NCI-H1930 (cell line): ENCODE measurements around the gene TMEM184A.
A peak's percentile ranks its signal among the peaks of the same experiment; 100 is the strongest.
"Not testable (repeated sequence)": the region's sequence is repeated elsewhere in the genome, so short reads cannot be mapped to it uniquely, and the experiment has no call there.

Experiments
- DNase-seq, 2 experiments: peaks; one replicate each; lab custom pipeline; 2025; lab: John Stamatoyannopoulos, UW

The TMEM184A gene

GRCh38 chr7:1523208-1523607 is 32.8 kb downstream of the TMEM184A start:
- DNase-seq = no peak

GRCh38 chr7:1521456-1521855 is 34.5 kb downstream of the TMEM184A start:
- DNase-seq = no peak

GRCh38 chr7:1520539-1521234 is 35.3 kb downstream of the TMEM184A start:
- DNase-seq = no peak

- not testable (repeated sequence) for DNase-seq
Measured at GRCh38 chr7:1519322-1519922, 36.6 kb downstream of the TMEM184A start.

DNA sequence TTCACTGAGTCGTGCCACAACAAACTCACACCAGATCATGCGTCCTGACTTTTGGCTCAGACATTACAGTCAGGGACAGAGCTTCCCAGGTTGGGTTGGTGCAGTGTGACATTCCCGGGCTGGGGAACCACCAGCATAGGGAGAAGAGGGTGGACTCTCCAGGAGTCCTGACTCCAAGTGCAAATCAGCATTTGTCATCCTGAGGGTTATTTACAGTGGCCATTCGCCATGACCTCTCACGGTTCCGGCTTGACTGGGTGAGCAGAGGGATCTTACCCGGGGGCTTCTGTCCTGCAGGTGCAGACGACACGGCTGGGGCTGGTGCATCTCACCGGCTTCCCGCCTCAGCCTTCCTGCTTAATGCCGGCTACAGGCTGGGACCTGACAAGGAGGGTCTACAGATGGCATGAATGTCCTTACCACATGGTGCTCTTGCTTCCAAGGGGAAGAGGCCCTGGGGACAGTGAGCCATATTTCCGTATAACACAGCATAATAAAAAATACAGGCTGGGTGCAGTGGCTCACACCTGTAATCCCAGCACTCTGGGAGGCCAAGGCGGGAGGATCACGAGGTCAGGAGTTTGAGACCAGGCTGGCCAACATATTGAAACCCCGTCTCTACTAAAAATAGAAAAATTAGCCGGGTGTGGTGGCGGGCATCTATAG is 39.3 kb downstream of the TMEM184A start:
- DNase-seq = no peak

DNA sequence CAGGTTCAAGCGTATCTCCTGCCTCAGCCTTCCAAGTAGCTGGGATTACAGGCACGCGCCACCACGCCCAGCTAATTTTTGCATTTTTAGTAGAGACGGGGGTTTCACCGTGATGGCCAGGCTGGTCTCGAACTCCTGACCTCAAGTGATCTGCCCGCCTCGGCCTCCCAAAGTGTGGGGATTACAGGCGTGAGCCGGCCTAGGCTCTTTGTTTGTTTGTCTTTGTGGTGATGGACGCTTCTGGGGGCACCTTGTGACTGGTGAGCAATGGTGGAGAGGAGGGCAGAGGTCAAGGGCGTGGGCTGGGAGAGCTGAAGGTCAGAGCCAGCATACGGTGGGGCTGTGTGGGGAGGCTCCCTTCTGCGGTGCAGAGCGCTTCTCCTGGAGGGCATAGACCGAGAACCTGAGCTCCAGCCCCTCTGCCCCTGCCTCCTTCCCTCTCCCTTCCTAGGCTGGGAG is 40.5 kb downstream of the TMEM184A start:
- not testable (repeated sequence) for DNase-seq

DNA sequence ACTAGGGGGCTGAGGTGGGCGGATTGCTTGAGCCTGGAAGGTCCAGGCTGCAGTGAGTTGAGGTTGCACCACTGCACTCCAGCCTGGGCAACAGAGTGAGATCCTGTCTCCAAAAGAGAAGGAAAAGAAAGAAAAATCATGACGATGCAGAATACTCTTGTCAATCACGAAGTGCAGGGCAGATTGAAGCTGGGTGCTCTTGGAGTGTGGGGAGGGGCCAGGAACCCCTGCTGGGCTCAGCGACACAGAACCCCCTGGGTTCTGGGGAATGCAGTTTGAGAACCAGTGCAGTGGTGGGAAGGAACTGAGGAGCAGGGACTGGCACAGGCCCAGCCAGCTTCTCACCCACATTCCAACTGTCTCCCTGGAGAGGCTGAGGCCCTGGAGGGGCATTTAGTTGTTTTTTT is 41.0 kb downstream of the TMEM184A start:
- no peak for DNase-seq

GRCh38 chr7:1514407-1514806 is 41.6 kb downstream of the TMEM184A start:
- no peak for DNase-seq

DNA sequence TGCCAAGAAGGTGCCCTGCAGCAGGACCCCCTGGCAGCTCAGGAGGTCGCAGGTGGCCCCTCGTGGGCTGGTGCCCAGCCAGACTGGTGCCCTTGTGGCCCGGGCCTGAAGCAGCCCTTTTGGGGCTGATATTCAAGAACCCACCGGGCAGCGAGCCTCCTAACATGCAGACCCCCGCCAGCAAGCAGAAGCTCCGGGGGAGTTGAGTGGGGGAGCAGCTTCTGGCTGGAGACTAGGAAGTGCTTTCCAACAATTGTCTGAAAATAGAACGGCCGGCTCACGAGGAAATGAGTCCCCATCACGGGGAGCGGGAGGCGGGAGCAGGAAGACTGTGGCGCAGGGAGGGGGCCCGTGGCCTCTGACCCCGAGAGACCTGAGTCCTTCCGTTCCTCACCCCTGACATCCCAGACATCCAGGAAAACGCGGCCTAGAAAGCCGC is 42.3 kb downstream of the TMEM184A start:
- DNase-seq = no peak

- DNase-seq = no peak
Measured at GRCh38 chr7:1512781-1513656, 43.0 kb downstream of the TMEM184A start.

- no peak for DNase-seq
Measured at GRCh38 chr7:1511444-1512422, 44.3 kb downstream of the TMEM184A start.

DNA sequence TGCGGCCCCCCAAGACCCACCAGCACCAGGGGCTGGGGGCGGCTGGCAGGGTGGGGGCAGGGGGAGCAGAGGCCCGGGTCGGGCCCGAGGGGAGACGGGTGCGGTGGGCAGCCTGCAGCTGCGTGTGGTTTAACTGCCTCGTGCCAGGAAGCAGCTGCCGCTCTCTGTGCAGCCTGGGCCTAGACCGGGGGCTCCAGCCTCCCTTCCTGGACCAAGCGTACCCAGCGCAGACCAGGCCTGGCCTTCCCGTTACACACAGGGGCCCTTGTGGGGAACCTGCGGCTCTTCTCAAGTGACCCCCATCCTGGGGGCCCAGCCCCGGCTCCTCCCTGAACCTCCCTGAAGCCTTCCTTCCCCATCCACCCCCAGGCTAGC is 45.2 kb downstream of the TMEM184A start:
- no peak for DNase-seq

DNA sequence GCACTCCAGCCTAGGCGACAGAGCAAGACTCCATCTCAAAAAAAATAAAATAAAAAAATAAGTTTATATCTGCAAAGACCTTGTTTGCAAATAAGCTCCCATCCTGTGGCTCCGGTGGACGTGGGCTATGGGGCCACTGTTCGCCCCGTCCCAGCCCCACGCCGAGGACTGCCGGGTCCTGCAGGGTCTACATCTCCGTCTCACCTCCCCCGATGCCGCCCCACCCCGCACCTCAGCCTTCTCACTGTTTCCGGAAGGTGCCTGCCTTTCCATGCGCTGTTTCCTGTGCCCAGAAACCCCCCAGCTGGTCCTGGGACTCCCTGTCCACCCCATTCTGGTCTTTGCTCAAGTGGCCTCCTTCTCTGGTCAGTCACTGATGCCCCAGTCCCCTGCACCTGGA is 46.8 kb downstream of the TMEM184A start:
- no peak for DNase-seq

- DNase-seq = no peak
Measured at GRCh38 chr7:1508277-1508758, 47.7 kb downstream of the TMEM184A start.

DNA sequence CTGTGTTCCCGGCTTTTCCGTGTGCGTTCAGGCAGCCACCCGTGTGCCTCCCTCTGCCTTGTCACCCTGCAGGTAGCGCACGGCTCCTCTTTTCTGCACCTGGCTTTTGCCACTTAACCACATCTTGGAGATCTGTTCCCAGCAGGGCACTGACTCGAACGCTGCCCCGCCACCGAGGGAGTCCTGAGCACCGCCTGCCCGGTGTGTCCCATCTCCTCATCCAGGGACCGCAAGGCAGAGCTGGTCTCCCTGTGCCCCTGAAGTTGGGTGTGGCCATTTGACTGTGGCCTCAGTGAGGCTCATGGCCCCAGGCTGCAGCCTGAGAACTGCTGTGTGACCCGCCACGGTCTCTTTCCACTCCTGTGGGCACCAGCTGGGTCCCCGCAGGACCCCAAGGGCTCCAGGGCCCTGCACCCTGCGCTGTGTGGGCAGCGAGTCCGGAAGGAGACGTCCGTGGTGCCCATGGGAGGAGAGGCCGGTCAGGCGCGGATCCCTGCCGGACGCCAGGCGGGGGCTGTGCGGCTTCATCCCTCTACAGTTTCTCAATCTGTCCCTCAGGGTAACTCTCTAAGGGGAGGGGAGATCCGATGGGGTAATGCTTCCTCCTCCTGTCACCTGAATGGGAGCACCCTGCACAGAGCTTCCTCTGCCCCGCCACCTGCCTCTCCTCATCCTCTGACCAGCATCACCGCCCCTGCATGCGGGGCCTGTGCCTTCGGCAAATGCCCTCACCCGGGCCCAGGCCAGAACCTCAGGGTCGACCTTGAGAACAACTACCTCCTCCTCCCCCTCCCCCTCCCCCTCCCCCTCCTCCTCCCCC is 50.1 kb downstream of the TMEM184A start:
- DNase-seq = peak in 1 of 2 experiments; percentile 18

GRCh38 chr7:1503816-1504775 is 51.9 kb downstream of the TMEM184A start, which contains the start of gene INTS1:
Gene INTS1, minus strand, starts transcription at chr7:1504389. Its CDS starts 429 bp downstream, at chr7:1503960.
- DNase-seq = peak; percentile 82 to 93

- no peak for DNase-seq
Measured at GRCh38 chr7:1503390-1503789, 52.6 kb downstream of the TMEM184A start.

DNA sequence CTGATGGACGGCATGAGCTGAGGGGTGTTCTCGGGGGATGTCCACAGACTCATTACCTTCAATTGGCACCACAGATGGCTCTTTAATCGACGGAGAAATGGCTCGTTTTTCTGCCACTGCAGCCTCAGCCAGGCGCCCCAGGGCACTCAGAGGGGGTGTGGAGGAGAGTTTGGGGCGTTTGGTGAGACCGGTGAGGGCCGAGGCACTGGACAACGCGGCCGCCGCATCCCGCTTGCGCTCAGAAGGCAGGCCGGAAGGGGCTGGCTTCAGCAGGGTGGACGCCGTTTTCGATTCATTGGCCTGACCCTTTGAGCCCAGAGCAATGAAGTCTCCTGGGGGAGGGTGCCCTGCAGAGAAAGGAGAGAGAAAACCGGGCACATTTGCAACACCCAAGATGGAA is 53.2 kb downstream of the TMEM184A start:
- no peak for DNase-seq
